ENCODE results near the gene TEAD1. TPM values are rescaled to one million over a fixed set of nuclear protein-coding genes. Genes with fewer than 3 reads are reported as not detected.

TEAD1 gene
- total and polyA plus RNA-seq, 4 donors = 9.1 to 38.4 (median 10.7) TPM

DNA sequence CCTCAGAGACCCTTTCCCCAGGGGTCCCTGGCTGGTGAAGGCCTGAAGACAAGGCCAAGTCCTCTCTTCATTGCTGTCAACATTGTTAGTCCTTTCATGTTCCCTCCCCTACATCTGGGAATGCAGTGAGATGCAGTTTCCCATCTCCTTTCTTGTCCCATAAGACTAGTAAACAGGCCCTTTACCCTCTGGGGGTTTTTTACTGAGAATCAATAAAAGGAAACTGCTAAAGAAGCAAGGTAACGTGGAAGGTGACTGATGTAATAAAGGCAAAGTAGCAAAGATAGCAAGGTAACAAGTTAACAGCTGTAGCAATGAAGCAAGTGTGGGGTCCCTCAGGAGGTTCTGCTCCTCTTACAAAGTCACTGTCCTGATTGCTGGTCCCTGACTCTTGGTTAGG, 37.3 kb downstream of the TEAD1 start:
- Histone ChIP-seq H3K27me3 (ENCODE audit: control insufficient read depth in 4 of 4, insufficient read depth in 4 of 4, low read length in 3 of 4) (no peaks in the 10 kb centered on the region), H3K9ac (ENCODE audit: low read depth in 1 of 2, low read length in 2 of 2) (no peak overlapping the region), H3K4me1 (ENCODE audit: control insufficient read depth in 4 of 4, insufficient read depth in 4 of 4, low read length in 3 of 4) (peaks cover 11 to 20% (median 16%) of the 10 kb centered on the region in 4 donors), H3K4me3 (ENCODE audit: low read depth in 1 of 3, low read length in 3 of 3) (no peak overlapping the region), H3K27ac (ENCODE audit: low read depth in 1 of 2, low read length in 2 of 2) (no peak overlapping the region), H3K9me3 (ENCODE audit: control insufficient read depth in 4 of 4, low read length in 3 of 4) (no peaks in the 10 kb centered on the region), H3K36me3 (ENCODE audit: control insufficient read depth in 4 of 4, insufficient read depth in 3 of 4, low read depth in 1 of 4, low read length in 3 of 4) (no peaks in the 10 kb centered on the region)
- no peak for DNase-seq (ENCODE audit: low spot score)
- WGBS = 79% methylated on average over 1 of the region's 1 CpG
- TF ChIP-seq, protein P1, sequence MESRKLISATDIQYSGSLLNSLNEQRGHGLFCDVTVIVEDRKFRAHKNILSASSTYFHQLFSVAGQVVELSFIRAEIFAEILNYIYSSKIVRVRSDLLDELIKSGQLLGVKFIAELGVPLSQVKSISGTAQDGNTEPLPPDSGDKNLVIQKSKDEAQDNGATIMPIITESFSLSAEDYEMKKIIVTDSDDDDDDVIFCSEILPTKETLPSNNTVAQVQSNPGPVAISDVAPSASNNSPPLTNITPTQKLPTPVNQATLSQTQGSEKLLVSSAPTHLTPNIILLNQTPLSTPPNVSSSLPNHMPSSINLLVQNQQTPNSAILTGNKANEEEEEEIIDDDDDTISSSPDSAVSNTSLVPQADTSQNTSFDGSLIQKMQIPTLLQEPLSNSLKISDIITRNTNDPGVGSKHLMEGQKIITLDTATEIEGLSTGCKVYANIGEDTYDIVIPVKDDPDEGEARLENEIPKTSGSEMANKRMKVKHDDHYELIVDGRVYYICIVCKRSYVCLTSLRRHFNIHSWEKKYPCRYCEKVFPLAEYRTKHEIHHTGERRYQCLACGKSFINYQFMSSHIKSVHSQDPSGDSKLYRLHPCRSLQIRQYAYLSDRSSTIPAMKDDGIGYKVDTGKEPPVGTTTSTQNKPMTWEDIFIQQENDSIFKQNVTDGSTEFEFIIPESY (IDR thresholded peaks at IDR 0.05) = no peak
- TF ChIP-seq GABPA (IDR thresholded peaks at IDR 0.05 in 1 of 2, conservative IDR thresholded peaks at IDR 0.05 in 1 of 2) (no peak), MAX (IDR thresholded peaks at IDR 0.05) (no peak), EGR1 (IDR thresholded peaks at IDR 0.05; ENCODE audit: low read depth in 2 of 2) (no peak), YY1 (IDR thresholded peaks at IDR 0.05) (no peak), RAD21 (IDR thresholded peaks at IDR 0.05) (no peak), FOXA2 (IDR thresholded peaks at IDR 0.05) (no peak), NR2F2 (IDR thresholded peaks at IDR 0.05) (no peak), RXRA (IDR thresholded peaks at IDR 0.05) (no peak)

DNA sequence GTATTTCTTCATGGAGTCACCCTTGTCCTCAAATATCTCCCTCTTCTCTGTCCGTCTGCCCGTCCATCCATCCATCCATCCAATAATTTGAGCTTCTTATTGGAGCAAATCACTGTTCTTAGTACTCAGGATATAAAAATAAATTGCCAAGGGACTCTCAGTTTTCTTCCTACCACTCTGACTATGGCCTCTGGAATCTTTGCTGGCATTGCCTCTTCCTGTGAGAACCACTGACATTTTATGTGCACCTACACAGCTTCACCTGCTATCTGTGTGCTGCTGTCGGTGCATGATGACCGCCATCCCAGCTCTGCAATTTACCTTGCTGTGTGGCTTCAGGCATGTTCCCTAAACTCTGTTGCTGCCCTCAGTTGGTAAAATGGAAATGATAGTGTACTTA, 37.9 kb downstream of the TEAD1 start:
- TF ChIP-seq, protein P2, sequence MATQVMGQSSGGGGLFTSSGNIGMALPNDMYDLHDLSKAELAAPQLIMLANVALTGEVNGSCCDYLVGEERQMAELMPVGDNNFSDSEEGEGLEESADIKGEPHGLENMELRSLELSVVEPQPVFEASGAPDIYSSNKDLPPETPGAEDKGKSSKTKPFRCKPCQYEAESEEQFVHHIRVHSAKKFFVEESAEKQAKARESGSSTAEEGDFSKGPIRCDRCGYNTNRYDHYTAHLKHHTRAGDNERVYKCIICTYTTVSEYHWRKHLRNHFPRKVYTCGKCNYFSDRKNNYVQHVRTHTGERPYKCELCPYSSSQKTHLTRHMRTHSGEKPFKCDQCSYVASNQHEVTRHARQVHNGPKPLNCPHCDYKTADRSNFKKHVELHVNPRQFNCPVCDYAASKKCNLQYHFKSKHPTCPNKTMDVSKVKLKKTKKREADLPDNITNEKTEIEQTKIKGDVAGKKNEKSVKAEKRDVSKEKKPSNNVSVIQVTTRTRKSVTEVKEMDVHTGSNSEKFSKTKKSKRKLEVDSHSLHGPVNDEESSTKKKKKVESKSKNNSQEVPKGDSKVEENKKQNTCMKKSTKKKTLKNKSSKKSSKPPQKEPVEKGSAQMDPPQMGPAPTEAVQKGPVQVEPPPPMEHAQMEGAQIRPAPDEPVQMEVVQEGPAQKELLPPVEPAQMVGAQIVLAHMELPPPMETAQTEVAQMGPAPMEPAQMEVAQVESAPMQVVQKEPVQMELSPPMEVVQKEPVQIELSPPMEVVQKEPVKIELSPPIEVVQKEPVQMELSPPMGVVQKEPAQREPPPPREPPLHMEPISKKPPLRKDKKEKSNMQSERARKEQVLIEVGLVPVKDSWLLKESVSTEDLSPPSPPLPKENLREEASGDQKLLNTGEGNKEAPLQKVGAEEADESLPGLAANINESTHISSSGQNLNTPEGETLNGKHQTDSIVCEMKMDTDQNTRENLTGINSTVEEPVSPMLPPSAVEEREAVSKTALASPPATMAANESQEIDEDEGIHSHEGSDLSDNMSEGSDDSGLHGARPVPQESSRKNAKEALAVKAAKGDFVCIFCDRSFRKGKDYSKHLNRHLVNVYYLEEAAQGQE (IDR thresholded peaks at IDR 0.05) = no peak
- no peak for TF ChIP-seq NR2F2 (IDR thresholded peaks at IDR 0.05)
- no peak for TF ChIP-seq HNF4G (IDR thresholded peaks at IDR 0.05)
- TF ChIP-seq RXRA (IDR thresholded peaks at IDR 0.05) = no peak
- no peak for TF ChIP-seq FOXA1 (IDR thresholded peaks at IDR 0.05)
- no peak for TF ChIP-seq FOXA2 (IDR thresholded peaks at IDR 0.05)
- no peak for TF ChIP-seq HNF4A (conservative IDR thresholded peaks at IDR 0.05)
- TF ChIP-seq, protein P3, sequence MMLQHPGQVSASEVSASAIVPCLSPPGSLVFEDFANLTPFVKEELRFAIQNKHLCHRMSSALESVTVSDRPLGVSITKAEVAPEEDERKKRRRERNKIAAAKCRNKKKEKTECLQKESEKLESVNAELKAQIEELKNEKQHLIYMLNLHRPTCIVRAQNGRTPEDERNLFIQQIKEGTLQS (IDR thresholded peaks at IDR 0.05) = no peak
- no peak for TF ChIP-seq YY1 (IDR thresholded peaks at IDR 0.05)
- TF ChIP-seq RAD21 (IDR thresholded peaks at IDR 0.05) = no peak
- TF ChIP-seq, protein P4, sequence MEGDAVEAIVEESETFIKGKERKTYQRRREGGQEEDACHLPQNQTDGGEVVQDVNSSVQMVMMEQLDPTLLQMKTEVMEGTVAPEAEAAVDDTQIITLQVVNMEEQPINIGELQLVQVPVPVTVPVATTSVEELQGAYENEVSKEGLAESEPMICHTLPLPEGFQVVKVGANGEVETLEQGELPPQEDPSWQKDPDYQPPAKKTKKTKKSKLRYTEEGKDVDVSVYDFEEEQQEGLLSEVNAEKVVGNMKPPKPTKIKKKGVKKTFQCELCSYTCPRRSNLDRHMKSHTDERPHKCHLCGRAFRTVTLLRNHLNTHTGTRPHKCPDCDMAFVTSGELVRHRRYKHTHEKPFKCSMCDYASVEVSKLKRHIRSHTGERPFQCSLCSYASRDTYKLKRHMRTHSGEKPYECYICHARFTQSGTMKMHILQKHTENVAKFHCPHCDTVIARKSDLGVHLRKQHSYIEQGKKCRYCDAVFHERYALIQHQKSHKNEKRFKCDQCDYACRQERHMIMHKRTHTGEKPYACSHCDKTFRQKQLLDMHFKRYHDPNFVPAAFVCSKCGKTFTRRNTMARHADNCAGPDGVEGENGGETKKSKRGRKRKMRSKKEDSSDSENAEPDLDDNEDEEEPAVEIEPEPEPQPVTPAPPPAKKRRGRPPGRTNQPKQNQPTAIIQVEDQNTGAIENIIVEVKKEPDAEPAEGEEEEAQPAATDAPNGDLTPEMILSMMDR (IDR thresholded peaks at IDR 0.05; ENCODE audit: low read depth, low read length, missing input control) = no peak
- no peak for TF ChIP-seq SP1 (IDR thresholded peaks at IDR 0.05)
- TF ChIP-seq, protein P1 (IDR thresholded peaks at IDR 0.05) = no peak
- TF ChIP-seq EGR1 (IDR thresholded peaks at IDR 0.05; ENCODE audit: low read depth in 2 of 2) = no peak
- TF ChIP-seq TAF1 (conservative IDR thresholded peaks at IDR 0.05) = no peak
- TF ChIP-seq GABPA (IDR thresholded peaks at IDR 0.05 in 1 of 2, conservative IDR thresholded peaks at IDR 0.05 in 1 of 2) = no peak
- H3K4me3 ChIP-seq (ENCODE audit: low read depth in 1 of 3, low read length in 3 of 3) = no peak overlapping the region
- H3K36me3 ChIP-seq (ENCODE audit: control insufficient read depth in 4 of 4, insufficient read depth in 3 of 4, low read depth in 1 of 4, low read length in 3 of 4) = no peaks in the 10 kb centered on the region
- no peak overlapping the region for H3K9ac ChIP-seq (ENCODE audit: low read depth in 1 of 2, low read length in 2 of 2)
- DNase-seq (ENCODE audit: low spot score) = no peak
- peaks cover 6 to 13% (median 11%) of the 10 kb centered on the region in 4 donors for H3K4me1 ChIP-seq (ENCODE audit: control insufficient read depth in 4 of 4, insufficient read depth in 4 of 4, low read length in 3 of 4)
- 96% methylated on average over 4 of the region's 4 CpGs for WGBS
- H3K27ac ChIP-seq (ENCODE audit: low read depth in 1 of 2, low read length in 2 of 2) = no peak overlapping the region
- no peaks in the 10 kb centered on the region for H3K27me3 ChIP-seq (ENCODE audit: control insufficient read depth in 4 of 4, insufficient read depth in 4 of 4, low read length in 3 of 4)
- H3K9me3 ChIP-seq (ENCODE audit: control insufficient read depth in 4 of 4, low read length in 3 of 4) = no peaks in the 10 kb centered on the region

All from liver (tissue), 9 donors.